ENCODE data around the gene SFT2D1. TPM values are rescaled to one million over a fixed set of nuclear protein-coding genes. Genes with fewer than 3 reads are reported as not detected.
A peak's percentile ranks its signal among the peaks of the same experiment; 100 is the strongest.

SFT2D1 gene
- total and polyA plus RNA-seq, 7 donors: 11.6 to 54.9 (median 16.4) TPM

- Histone ChIP-seq H3K36me3 (ENCODE audit: insufficient read depth in 1 of 2, low read depth in 1 of 2) (no peaks in the 10 kb centered on the region), H3K9me3 (no peaks in the 10 kb centered on the region), H3K27ac (no peak overlapping the region), H3K4me1 (no peaks in the 10 kb centered on the region), H3K4me3 (no peak overlapping the region), H3K27me3 (ENCODE audit: insufficient read depth in 3 of 3, low read length in 2 of 3) (no peaks in the 10 kb centered on the region)
- no peak for ATAC-seq
- WGBS, 3 donors: 63 to 90% (median 70%) methylated on average over 1 of the region's 1 CpG
- TF ChIP-seq CTCF (IDR thresholded peaks at IDR 0.05): no peak
- no peak for DNase-seq
- intact Hi-C loops (cut with DNase I): no loop called here
These were observed 11.2 kb upstream of the SFT2D1 start for GRCh38 chr6:166353507-166353906.

GRCh38 chr6:166352923-166353322 is 10.6 kb upstream of the SFT2D1 start:
- no peak for DNase-seq
- no peaks in the 10 kb centered on the region for H3K9me3 ChIP-seq
- no peak overlapping the region for H3K27ac ChIP-seq
- H3K4me3 ChIP-seq: no peak overlapping the region
- no peaks in the 10 kb centered on the region for H3K27me3 ChIP-seq (ENCODE audit: insufficient read depth in 3 of 3, low read length in 2 of 3)
- ATAC-seq: no peak
- H3K4me1 ChIP-seq: no peaks in the 10 kb centered on the region
- intact Hi-C loops (cut with DNase I): no loop called here
- no peak for TF ChIP-seq CTCF (IDR thresholded peaks at IDR 0.05)
- H3K36me3 ChIP-seq (ENCODE audit: insufficient read depth in 1 of 2, low read depth in 1 of 2): no peaks in the 10 kb centered on the region

DNA sequence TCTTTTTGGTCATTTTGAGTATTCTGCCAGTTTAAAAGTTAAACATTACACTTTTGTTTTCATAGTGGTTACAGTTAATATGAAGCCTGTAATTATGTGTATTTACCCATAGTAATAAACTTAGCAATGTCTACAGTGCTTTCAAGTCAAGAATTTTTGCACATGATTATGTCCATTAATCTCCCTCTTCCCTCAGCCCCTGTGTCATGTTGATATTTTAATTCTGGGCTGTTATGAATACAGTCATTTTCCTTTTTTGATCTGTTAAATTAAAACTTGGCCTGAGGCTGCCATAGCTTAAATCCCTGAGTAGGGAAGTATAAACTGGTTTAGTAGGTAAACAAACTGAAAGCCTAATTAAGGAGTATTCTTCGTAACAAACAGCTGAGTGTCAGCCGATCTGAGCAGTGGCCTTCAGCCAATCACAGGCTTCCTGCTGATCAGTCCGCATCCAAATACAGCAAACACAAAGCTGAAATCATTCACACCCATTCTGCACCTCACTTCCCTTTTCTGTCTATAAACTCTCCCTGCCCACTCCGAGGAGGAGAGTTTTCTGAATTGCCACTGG is 9.5 kb upstream of the SFT2D1 start:
- H3K4me3 ChIP-seq: peak overlapping the region; percentile 43
- no peaks in the 10 kb centered on the region for H3K4me1 ChIP-seq
- TF ChIP-seq CTCF (IDR thresholded peaks at IDR 0.05): no peak
- no peaks in the 10 kb centered on the region for H3K27me3 ChIP-seq (ENCODE audit: insufficient read depth in 3 of 3, low read length in 2 of 3)
- intact Hi-C loops (cut with DNase I): no loop called here
- H3K27ac ChIP-seq: no peak overlapping the region
- no peaks in the 10 kb centered on the region for H3K9me3 ChIP-seq
- H3K36me3 ChIP-seq (ENCODE audit: insufficient read depth in 1 of 2, low read depth in 1 of 2): no peaks in the 10 kb centered on the region
- peak in 3 of 4 donors; percentile 27 to 61 (median 42) for ATAC-seq
- WGBS, 3 donors: 9 to 19% (median 14%) methylated on average over 4 of the region's 4 CpGs
- DNase-seq: no peak

GRCh38 chr6:166348305-166348949 is 6.1 kb upstream of the SFT2D1 start:
- Histone ChIP-seq H3K4me1 (no peaks in the 10 kb centered on the region), H3K36me3 (ENCODE audit: insufficient read depth in 1 of 2, low read depth in 1 of 2) (no peaks in the 10 kb centered on the region), H3K9me3 (no peaks in the 10 kb centered on the region), H3K27me3 (ENCODE audit: insufficient read depth in 3 of 3, low read length in 2 of 3) (no peaks in the 10 kb centered on the region), H3K27ac (no peak overlapping the region), H3K4me3 (no peak overlapping the region)
- TF ChIP-seq CTCF (IDR thresholded peaks at IDR 0.05): no peak
- ATAC-seq: no peak
- intact Hi-C loops (cut with DNase I): no loop called here
- no peak for DNase-seq
- 85 to 89% (median 86%) methylated on average over 6 of the region's 6 CpGs for WGBS, 3 donors

GRCh38 chr6:166346965-166347364 is 4.6 kb upstream of the SFT2D1 start:
- TF ChIP-seq CTCF (IDR thresholded peaks at IDR 0.05): no peak
- intact Hi-C loops (cut with DNase I): no loop called here
- H3K36me3 ChIP-seq (ENCODE audit: insufficient read depth in 1 of 2, low read depth in 1 of 2): no peaks in the 10 kb centered on the region
- H3K4me1 ChIP-seq: no peaks in the 10 kb centered on the region
- DNase-seq (no peak), ATAC-seq (no peak)
- H3K27me3 ChIP-seq (ENCODE audit: insufficient read depth in 3 of 3, low read length in 2 of 3): no peaks in the 10 kb centered on the region
- H3K27ac ChIP-seq: no peak overlapping the region
- no peak overlapping the region for H3K4me3 ChIP-seq
- no peaks in the 10 kb centered on the region for H3K9me3 ChIP-seq
